Ishikawa (cell line): ENCODE measurements around the gene PRICKLE1.

Experiments
- FOXM1 ChIP-seq: IDR thresholded peaks from 2 replicates; pipeline ENCODE4 v1.6.1; 2012; ENCODE audit warnings: low read depth, borderline replicate concordance
- TEAD4 ChIP-seq: IDR thresholded peaks from 2 replicates; pipeline ENCODE4 v1.6.1; 2012
- YY1 ChIP-seq: IDR thresholded peaks from 2 replicates; pipeline ENCODE4 v1.6.1; 2012; ENCODE audit warnings: low read depth

GRCh38 chr12:42468921-42469320 is 120.6 kb downstream of the PRICKLE1 start:
- TF ChIP-seq TEAD4 (no peak), YY1 (no peak), FOXM1 (no peak)
